Measurements from ENCODE around the gene RNASEH2B.
A peak's percentile ranks its signal among the peaks of the same experiment; 100 is the strongest.

Gene RNASEH2B

GRCh38 chr13:50909605-50910484 is at the start of gene RNASEH2B:
Gene RNASEH2B, plus strand, starts transcription at chr13:50909791. Its CDS starts 286 bp downstream, at chr13:50910077.
- DNase-seq (ENCODE audit: low spot score): peak; percentile 46

GRCh38 chr13:50864492-50864891 is 45.1 kb upstream of the RNASEH2B start:
- no peak for DNase-seq (ENCODE audit: low spot score)

- DNase-seq (ENCODE audit: low spot score): no peak
Observed at GRCh38 chr13:50866817-50867636, 42.6 kb upstream of the RNASEH2B start.

- no peak for DNase-seq (ENCODE audit: low spot score)
Observed at GRCh38 chr13:50867637-50867945, 42.0 kb upstream of the RNASEH2B start.

- DNase-seq (ENCODE audit: low spot score): no peak
Observed at GRCh38 chr13:50871405-50871804, 38.2 kb upstream of the RNASEH2B start.

- no peak for DNase-seq (ENCODE audit: low spot score)
Observed at GRCh38 chr13:50873467-50873866, 36.1 kb upstream of the RNASEH2B start.

- DNase-seq (ENCODE audit: low spot score): no peak
Observed at GRCh38 chr13:50873991-50874390, 35.6 kb upstream of the RNASEH2B start.

GRCh38 chr13:50882816-50883435 is 26.7 kb upstream of the RNASEH2B start:
- DNase-seq (ENCODE audit: low spot score): no peak

- DNase-seq (ENCODE audit: low spot score): no peak
Observed at GRCh38 chr13:50883728-50884127, 25.9 kb upstream of the RNASEH2B start.

- DNase-seq (ENCODE audit: low spot score): no peak
Observed at GRCh38 chr13:50884265-50884664, 25.3 kb upstream of the RNASEH2B start.

GRCh38 chr13:50887151-50887550 is 22.4 kb upstream of the RNASEH2B start:
- no peak for DNase-seq (ENCODE audit: low spot score)

GRCh38 chr13:50888362-50888761 is 21.2 kb upstream of the RNASEH2B start:
- no peak for DNase-seq (ENCODE audit: low spot score)

- no peak for DNase-seq (ENCODE audit: low spot score)
Observed at GRCh38 chr13:50889317-50889716, 20.3 kb upstream of the RNASEH2B start.

GRCh38 chr13:50891206-50891605 is 18.4 kb upstream of the RNASEH2B start:
- no peak for DNase-seq (ENCODE audit: low spot score)

- DNase-seq (ENCODE audit: low spot score): no peak
Observed at GRCh38 chr13:50892210-50892944, 17.2 kb upstream of the RNASEH2B start.

GRCh38 chr13:50893211-50893852 is 16.3 kb upstream of the RNASEH2B start:
- DNase-seq (ENCODE audit: low spot score): no peak

GRCh38 chr13:50894012-50894411 is 15.6 kb upstream of the RNASEH2B start:
- DNase-seq (ENCODE audit: low spot score): no peak

- no peak for DNase-seq (ENCODE audit: low spot score)
Observed at GRCh38 chr13:50894504-50894903, 15.1 kb upstream of the RNASEH2B start.

GRCh38 chr13:50898338-50898737 is 11.3 kb upstream of the RNASEH2B start:
- DNase-seq (ENCODE audit: low spot score): no peak

GRCh38 chr13:50901701-50902100 is 7.9 kb upstream of the RNASEH2B start:
- DNase-seq (ENCODE audit: low spot score): no peak

GRCh38 chr13:50905256-50905655 is 4.3 kb upstream of the RNASEH2B start:
- no peak for DNase-seq (ENCODE audit: low spot score)

- DNase-seq (ENCODE audit: low spot score): no peak
Observed at GRCh38 chr13:50907781-50908180, 1.8 kb upstream of the RNASEH2B start.
